Fibroblast of upper back skin (primary cell): ENCODE measurements around the gene MTA3.
A peak's percentile ranks its signal among the peaks of the same experiment; 100 is the strongest.
"Not testable (repeated sequence)": the region's sequence is repeated elsewhere in the genome, so short reads cannot be mapped to it uniquely, and the experiment has no call there.

ENCODE experiments used
- DNase-seq: peaks from one replicate; pipeline ENCODE4 v3.0.0-alpha.2; 2013

MTA3 gene

GRCh38 chr2:42568401-42569115, at the start of gene MTA3:
MTA3 (plus strand) TSS chr2:42568632; CDS start chr2:42568746, 114 bp downstream.
- DNase-seq, result peak; percentile 35

- DNase-seq, result no peak
Observed at GRCh38 chr2:42519624-42520023, 48.8 kb upstream of the MTA3 start.

GRCh38 chr2:42522035-42522434, 46.4 kb upstream of the MTA3 start:
- DNase-seq, result no peak

GRCh38 chr2:42523341-42523740, 45.1 kb upstream of the MTA3 start:
- DNase-seq, result no peak

- DNase-seq, result no peak
Observed at GRCh38 chr2:42532397-42532796, 36.0 kb upstream of the MTA3 start.

- DNase-seq, result no peak
Observed at GRCh38 chr2:42537493-42537892, 30.9 kb upstream of the MTA3 start.

GRCh38 chr2:42542871-42543270, 25.6 kb upstream of the MTA3 start:
- DNase-seq, result no peak

GRCh38 chr2:42545023-42545721, 23.3 kb upstream of the MTA3 start:
- DNase-seq, result no peak

- DNase-seq, result no peak
Observed at GRCh38 chr2:42545841-42546390, 22.5 kb upstream of the MTA3 start.

GRCh38 chr2:42547014-42547413, 21.4 kb upstream of the MTA3 start:
- DNase-seq, result no peak

- DNase-seq, result no peak
Observed at GRCh38 chr2:42547446-42548295, 20.8 kb upstream of the MTA3 start.

- no peak for DNase-seq
Observed at GRCh38 chr2:42550870-42551269, 17.6 kb upstream of the MTA3 start.

GRCh38 chr2:42554392-42554791, 14.0 kb upstream of the MTA3 start:
- DNase-seq, result no peak

GRCh38 chr2:42556315-42556890, 12.0 kb upstream of the MTA3 start:
- DNase-seq, result no peak

GRCh38 chr2:42557306-42557705, 11.1 kb upstream of the MTA3 start:
- no peak for DNase-seq

GRCh38 chr2:42558827-42559226, 9.6 kb upstream of the MTA3 start:
- DNase-seq, result no peak

- not testable (repeated sequence) for DNase-seq
Observed at GRCh38 chr2:42560133-42560532, 8.3 kb upstream of the MTA3 start.

GRCh38 chr2:42560899-42561298, 7.5 kb upstream of the MTA3 start:
- DNase-seq, result no peak

- DNase-seq, result no peak
Observed at GRCh38 chr2:42562474-42563144, 5.8 kb upstream of the MTA3 start.

- DNase-seq, result no peak
Observed at GRCh38 chr2:42566025-42566424, 2.4 kb upstream of the MTA3 start.

GRCh38 chr2:42566837-42567321, 1.6 kb upstream of the MTA3 start:
- DNase-seq, result peak; percentile 9

GRCh38 chr2:42567364-42567763, 1.1 kb upstream of the MTA3 start:
- DNase-seq, result peak; percentile 60
